Vagina (tissue), 2 donors: Measurements from ENCODE around the gene ANG. TPM values are rescaled to one million over a fixed set of nuclear protein-coding genes. Genes with fewer than 3 reads are reported as not detected.

Source experiments
- DNase-seq, 2 donors: peaks; one replicate each; pipeline ENCODE4 v3.0.0-alpha.2; 2017; ENCODE audit errors: extremely low spot score in 2 of 2
- H3K27ac ChIP-seq: fragments of 200-600 bp; sonication (generic); one replicate; pipeline ENCODE4 v1.5.1; 2019
- H3K27me3 ChIP-seq: fragments of 200-600 bp; sonication (generic); one replicate; pipeline ENCODE4 v1.5.1; 2019
- H3K36me3 ChIP-seq, 2 donors: fragments of 200-600 bp; sonication (generic); one replicate each; pipeline ENCODE4 v1.5.1; 2017 to 2019
- H3K4me1 ChIP-seq: fragments of 200-600 bp; sonication (generic); one replicate; pipeline ENCODE4 v1.5.1; 2019
- H3K4me3 ChIP-seq, 2 donors: fragments of 200-600 bp; sonication (generic); 1 replicate in 1 of 2; 2 replicates in 1 of 2; pipeline ENCODE4 v1.5.1; 2016 to 2019
- H3K9me3 ChIP-seq: fragments of 200-600 bp; sonication (generic); one replicate; pipeline ENCODE4 v1.5.1; 2019
- CTCF ChIP-seq, 3 experiments: fragments of 450-650 bp in 2 of 3; fragments of 200-600 bp in 1 of 3; sonication (generic) in 1 of 3; IDR thresholded peaks; one replicate each; pipeline ENCODE4 v1.5.1; 2017 to 2019; ENCODE audit warnings: antibody characterized with exemption in 3 of 3, mild to moderate bottlenecking in 2 of 3, moderate library complexity in 2 of 3
- POLR2A ChIP-seq, 2 donors: fragments of 450-650 bp; IDR thresholded peaks; one replicate each; pipeline ENCODE4 v1.6.1; 2017; ENCODE audit warnings: antibody characterized with exemption in 2 of 2, mild to moderate bottlenecking in 2 of 2, moderate library complexity in 2 of 2
- POLR2AphosphoS5 ChIP-seq, 2 donors: sonication (generic); formaldehyde crosslinking; IDR thresholded peaks; one replicate each; pipeline ENCODE4 v1.9.0; 2017; ENCODE audit warnings: antibody characterized with exemption in 2 of 2, mild to moderate bottlenecking in 2 of 2, low read depth in 1 of 2; ENCODE audit not compliant: insufficient read depth in 1 of 2
- intact Hi-C: fragments of 100-400 bp; cut with DNase I; formaldehyde crosslinking; loops from one replicate; pipeline ENCODE4 v1.15.1; 2023
- total RNA-seq: library from RNA; depleted of rRNA; stranded (reverse); fragments of >200 nt; gene quantifications from one replicate; pipeline ENCODE4 v1.2.3, GENCODE V29; 2016

ANG gene
- total RNA-seq, 1 donor from 2014 or later, result 34.9 TPM

- no peak for DNase-seq
- Histone ChIP-seq H3K36me3 (no peaks in the 10 kb centered on the region), H3K27me3 (no peaks in the 10 kb centered on the region), H3K27ac (no peak overlapping the region), H3K9me3 (no peaks in the 10 kb centered on the region), H3K4me3 (no peak overlapping the region), H3K4me1 (no peaks in the 10 kb centered on the region)
- TF ChIP-seq CTCF (IDR thresholded peaks at IDR 0.05) (no peak), POLR2AphosphoS5 (IDR thresholded peaks at IDR 0.05; ENCODE audit: insufficient read depth in 1 of 2, low read depth in 1 of 2) (no peak), POLR2A (IDR thresholded peaks at IDR 0.05) (no peak)
- intact Hi-C loops, result no loop called here
Observed at GRCh38 chr14:20726531-20726930, 38.0 kb downstream of the ANG start.

GRCh38 chr14:20730891-20731290 lies 42.3 kb downstream of the ANG start:
- intact Hi-C loops, result no loop called here
- H3K27me3 ChIP-seq, result no peaks in the 10 kb centered on the region
- H3K36me3 ChIP-seq, result no peaks in the 10 kb centered on the region
- TF ChIP-seq POLR2AphosphoS5 (IDR thresholded peaks at IDR 0.05; ENCODE audit: insufficient read depth in 1 of 2, low read depth in 1 of 2) (no peak), CTCF (IDR thresholded peaks at IDR 0.05) (no peak), POLR2A (IDR thresholded peaks at IDR 0.05) (no peak)
- H3K27ac ChIP-seq, result no peak overlapping the region
- H3K4me3 ChIP-seq, result no peak overlapping the region
- H3K4me1 ChIP-seq, result no peaks in the 10 kb centered on the region
- H3K9me3 ChIP-seq, result no peaks in the 10 kb centered on the region
- no peak for DNase-seq

- intact Hi-C loops, result no loop called here
- Histone ChIP-seq H3K4me3 (no peak overlapping the region), H3K36me3 (no peaks in the 10 kb centered on the region), H3K4me1 (no peaks in the 10 kb centered on the region), H3K27ac (no peak overlapping the region), H3K27me3 (no peaks in the 10 kb centered on the region), H3K9me3 (no peaks in the 10 kb centered on the region)
- TF ChIP-seq POLR2A (IDR thresholded peaks at IDR 0.05) (no peak), CTCF (IDR thresholded peaks at IDR 0.05) (no peak), POLR2AphosphoS5 (IDR thresholded peaks at IDR 0.05; ENCODE audit: insufficient read depth in 1 of 2, low read depth in 1 of 2) (no peak)
- DNase-seq, result no peak
Observed at GRCh38 chr14:20732477-20732876, 43.9 kb downstream of the ANG start.

- intact Hi-C loops, result no loop called here
- Histone ChIP-seq H3K9me3 (no peaks in the 10 kb centered on the region), H3K36me3 (no peaks in the 10 kb centered on the region), H3K27ac (no peak overlapping the region), H3K4me1 (no peaks in the 10 kb centered on the region), H3K27me3 (no peaks in the 10 kb centered on the region), H3K4me3 (no peak overlapping the region)
- DNase-seq, result no peak
- TF ChIP-seq POLR2A (IDR thresholded peaks at IDR 0.05) (no peak), CTCF (IDR thresholded peaks at IDR 0.05) (no peak), POLR2AphosphoS5 (IDR thresholded peaks at IDR 0.05; ENCODE audit: insufficient read depth in 1 of 2, low read depth in 1 of 2) (no peak)
Observed at GRCh38 chr14:20732979-20733635, 44.5 kb downstream of the ANG start.

GRCh38 chr14:20733684-20734429 lies 45.3 kb downstream of the ANG start:
- Histone ChIP-seq H3K9me3 (no peaks in the 10 kb centered on the region), H3K27me3 (no peaks in the 10 kb centered on the region), H3K4me1 (no peaks in the 10 kb centered on the region), H3K4me3 (no peak overlapping the region), H3K36me3 (no peaks in the 10 kb centered on the region), H3K27ac (no peak overlapping the region)
- DNase-seq, result no peak
- intact Hi-C loops, result no loop called here
- no peak for TF ChIP-seq POLR2A (IDR thresholded peaks at IDR 0.05)
- TF ChIP-seq POLR2AphosphoS5 (IDR thresholded peaks at IDR 0.05; ENCODE audit: insufficient read depth in 1 of 2, low read depth in 1 of 2), result no peak
- TF ChIP-seq CTCF (IDR thresholded peaks at IDR 0.05), result no peak
